GM21526 (cell line): ENCODE measurements around the gene KYNU.
A peak's percentile ranks its signal among the peaks of the same experiment; 100 is the strongest.
"Not testable (repeated sequence)": the region's sequence is repeated elsewhere in the genome, so short reads cannot be mapped to it uniquely, and the experiment has no call there.

Experiments used
- ATAC-seq: cut with Tn5 transposase; IDR thresholded peaks from one replicate; pipeline ENCODE4 v1.9.1; 2021; ENCODE audit warnings: moderate library complexity; ENCODE audit not compliant: unreplicated experiment, low FRiP score

The KYNU gene

DNA sequence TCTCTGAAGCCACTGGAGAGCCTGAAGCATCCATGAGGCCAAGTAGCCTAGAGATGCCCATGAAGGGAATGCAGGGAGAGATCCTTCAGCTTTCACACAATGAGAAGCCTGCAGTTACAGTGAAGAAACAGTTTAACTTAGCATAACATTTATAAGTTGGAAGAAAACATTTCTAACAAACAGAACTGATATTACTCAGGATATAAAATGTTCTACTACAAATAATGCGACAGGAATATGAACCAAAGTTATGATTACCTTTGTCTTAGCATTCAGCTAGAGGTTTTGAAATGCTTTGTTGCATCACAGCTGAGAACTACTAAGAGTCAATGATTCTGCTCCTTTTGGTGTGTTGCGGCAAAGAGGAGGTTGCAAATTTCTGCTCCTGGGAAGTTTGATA, 6.9 kb upstream of the KYNU start:
- no peak for ATAC-seq

DNA sequence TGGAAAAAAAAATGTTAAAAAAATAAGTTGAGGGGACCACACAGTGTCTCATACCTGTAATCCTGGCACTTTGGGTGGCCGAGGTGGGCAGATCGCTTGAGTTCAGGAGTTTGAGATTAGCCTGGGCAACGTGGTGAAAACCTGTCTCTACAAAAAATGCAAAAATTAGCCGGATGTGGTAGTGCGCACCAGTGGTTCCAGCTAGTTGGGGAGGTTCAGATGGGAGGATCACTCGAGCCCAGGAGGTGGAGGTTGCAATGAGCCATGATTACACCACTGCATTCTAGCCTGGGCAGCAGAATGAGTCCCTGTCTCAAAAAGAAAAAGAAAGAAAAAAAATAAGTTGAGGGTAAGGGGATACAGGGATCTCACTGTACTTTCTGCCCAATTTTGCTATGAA, 6.1 kb upstream of the KYNU start:
- ATAC-seq: no peak

DNA sequence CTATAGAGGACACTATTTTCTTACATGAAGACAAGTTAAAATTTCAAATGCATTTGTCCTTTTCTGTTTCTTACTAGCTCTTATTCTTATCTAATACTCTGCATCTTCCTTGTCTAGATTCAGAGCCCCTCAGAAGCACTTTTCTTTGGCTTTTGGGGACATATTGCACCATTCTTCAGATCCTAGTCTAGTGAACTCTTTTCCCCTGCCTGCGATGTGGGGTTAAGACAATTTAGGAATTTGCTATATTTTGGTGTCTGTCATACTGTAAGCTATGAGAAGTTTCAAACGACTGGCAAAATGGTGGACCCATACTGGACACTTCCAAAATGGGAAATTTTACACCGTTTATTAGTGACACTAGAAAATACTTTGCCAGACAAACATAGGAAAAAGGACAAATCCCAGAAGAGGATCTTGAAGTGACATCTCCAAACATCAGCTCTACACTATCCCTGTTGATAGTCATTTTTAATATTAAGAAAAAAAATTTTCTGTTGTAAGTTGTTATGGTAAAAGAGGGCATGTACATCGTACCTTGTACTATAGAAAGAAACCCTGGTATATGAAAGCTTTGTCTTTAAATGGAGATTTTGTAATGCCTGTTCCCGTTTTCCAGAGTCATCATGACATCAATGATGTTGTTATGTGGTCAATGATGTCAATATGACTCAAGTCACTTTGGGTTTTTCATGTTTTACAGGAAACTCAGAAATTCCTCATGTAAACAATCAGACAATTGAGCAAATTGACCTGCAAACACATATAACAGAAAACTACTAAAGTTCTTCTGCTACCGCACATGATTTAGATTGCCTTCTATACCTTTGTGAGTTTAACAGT, 4.4 kb upstream of the KYNU start:
- no peak for ATAC-seq

DNA sequence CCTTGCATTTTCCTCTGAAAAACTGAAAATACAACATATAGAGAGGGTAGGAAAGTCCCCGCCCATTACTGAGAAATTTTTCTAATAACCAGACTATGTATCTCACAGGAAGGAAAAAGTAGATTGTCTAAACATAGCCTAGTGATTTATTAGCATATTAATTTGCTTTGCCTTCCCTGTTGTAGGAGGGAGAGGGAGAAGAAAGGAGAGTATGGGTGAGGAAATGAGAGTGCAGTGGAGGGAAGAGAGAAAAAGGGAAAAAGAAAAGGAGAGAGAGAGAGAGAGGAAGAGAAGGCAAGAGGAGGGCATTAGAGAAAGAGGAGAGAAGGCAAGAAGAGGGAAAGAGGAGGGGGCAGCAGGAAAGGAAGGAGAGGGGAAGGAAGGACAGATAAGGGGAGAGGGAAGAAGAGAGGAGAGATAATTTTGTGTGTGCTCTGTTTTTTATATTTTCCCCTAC, 3.6 kb upstream of the KYNU start:
- ATAC-seq: no peak

DNA sequence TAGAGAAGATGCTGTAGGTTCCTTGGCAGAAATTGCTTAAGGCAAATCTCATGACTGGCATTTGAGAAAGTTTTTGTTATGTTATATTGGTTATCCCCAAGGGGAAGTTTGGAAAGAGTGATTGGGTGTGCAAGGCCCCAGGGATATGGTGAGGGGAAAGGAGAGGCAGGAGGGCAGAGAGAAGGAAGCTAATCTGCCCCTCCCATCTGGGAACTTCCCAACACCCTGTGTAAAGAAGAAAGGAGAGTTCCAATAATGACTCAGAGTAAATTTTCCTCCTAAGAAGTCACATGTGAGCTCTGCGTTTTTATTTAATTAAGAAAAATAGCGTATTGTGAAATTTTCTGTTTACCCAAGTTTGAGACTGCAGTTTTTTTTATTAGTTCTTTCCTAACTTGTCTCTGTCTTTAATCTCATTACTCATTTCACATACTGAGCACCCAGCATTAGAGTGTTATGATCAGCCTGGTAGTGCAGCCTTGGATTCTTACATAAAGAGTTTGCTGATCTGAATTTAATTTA, 3.1 kb upstream of the KYNU start:
- ATAC-seq: no peak

DNA sequence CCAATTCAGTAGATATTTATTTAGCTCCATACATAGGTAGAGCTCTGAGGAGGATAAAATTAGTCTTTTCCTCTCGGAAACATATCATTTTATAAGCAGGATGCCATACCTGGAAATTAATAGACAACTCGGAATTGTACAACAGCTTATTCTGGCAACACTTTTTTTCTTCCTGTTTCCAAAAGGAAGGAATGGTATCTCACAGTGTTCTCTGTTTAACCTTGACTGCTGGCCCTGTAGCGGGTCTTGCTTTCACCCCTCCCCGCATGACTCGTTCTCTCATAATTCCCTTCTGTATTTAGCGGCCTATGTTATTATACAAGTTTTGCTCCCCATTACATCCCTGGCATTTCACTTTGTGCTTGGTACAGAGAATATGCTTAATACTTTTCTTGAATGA, 2.5 kb upstream of the KYNU start:
- no peak for ATAC-seq

DNA sequence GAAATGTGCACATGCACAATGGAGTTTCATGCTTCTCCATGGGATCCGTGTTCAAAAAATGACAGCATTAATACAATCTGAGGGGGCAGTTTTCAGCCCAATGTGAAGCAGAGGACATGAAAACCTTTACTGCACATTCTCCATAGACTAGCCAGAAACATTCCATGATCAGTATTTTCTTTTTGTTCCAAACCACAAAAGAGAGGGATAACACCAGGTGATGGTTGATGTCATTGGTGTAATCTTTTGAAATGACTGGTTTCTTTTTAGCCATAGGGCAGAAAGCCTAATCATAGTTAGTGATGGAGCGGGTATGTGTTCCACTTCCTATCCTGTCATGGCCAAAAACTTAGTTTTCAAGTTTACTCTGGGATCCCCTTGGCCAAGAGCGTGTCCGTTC, 1.8 kb upstream of the KYNU start:
- ATAC-seq: no peak

DNA sequence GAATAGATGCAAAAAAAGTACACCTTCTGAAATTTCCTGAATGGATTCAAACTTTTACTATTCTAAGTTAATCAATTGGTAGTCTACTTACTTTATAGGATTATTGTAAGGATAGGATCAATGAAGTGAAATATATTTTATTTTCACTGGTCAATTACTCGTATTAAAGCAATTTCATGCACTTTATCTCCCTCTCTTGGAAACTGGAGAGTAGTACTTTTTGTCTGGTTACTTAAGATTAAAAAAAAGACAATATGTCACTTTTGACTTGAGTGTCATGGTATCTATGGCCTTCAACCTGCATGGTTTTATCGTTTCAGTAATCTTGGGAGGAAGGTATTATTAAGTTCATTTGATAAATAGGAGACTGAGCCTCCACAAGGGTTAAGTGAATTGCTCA, 1.0 kb upstream of the KYNU start:
- no peak for ATAC-seq

DNA sequence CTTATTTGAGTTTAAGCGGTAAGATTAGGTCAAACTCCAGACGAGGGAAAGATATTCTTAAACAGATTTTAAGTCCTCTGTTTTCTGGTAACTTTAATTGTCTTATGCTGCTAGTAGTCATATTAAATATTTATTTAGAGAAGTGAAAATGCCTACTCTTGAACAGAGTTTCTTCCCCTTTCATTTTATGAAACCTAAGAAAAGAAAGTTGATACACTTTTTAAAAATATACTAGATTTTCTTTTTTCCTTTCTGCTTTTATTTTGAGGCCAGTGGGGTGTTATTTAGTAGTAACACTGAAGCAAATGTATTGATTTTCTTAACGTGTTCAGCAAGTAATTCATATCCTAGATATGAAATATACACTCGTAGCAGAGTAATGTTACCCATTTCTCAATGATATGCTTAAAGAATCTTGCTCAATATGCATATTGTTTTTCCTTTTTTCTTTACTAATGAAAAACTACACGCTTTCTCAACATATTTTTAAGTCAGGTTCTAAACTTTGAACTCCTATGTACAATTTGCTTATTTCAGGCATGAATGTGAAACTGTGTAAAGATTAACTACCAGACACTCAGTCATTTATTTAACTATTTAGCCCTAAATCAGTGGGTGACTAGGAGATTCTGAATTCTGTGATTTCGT, 691 bp downstream of the KYNU start:
- peak; percentile 44 for ATAC-seq

DNA sequence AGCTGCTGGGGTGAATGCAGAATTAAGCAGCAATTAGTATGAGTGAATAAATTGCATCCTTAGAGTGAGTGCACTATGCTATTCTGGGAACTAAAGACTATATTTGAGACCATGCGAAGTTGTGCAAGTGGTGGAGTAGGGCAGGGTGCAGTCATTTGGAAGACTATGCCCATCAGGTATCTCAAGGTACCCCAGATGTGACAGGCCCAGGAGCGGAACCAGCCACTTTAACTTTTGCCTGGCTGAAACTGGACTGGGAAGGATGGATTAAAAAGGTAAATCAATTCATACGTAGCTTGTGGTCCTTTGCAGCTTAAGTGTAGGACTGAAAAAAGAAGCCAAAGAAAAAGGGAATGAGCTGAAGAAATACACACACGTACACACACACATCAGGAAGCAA, 1.7 kb downstream of the KYNU start:
- ATAC-seq: no peak

DNA sequence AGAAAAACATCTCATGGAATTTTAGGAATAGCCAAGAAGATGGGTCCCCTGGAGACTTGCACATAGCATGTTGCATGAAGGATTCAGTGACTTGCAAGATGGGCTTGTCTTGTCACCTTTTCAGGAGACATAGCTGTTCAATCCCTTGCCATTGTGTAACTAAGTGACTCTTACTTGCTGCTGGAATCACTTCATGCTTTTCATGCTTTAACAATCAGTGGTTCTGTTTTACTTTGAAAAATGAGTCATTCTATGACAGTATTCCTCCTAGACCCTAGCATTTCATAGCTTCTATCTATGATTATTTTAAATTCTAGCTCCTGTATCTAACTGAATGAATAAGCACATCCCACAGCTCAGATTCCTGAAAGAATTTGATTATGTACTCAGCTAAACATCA, 2.8 kb downstream of the KYNU start:
- ATAC-seq: no peak

DNA sequence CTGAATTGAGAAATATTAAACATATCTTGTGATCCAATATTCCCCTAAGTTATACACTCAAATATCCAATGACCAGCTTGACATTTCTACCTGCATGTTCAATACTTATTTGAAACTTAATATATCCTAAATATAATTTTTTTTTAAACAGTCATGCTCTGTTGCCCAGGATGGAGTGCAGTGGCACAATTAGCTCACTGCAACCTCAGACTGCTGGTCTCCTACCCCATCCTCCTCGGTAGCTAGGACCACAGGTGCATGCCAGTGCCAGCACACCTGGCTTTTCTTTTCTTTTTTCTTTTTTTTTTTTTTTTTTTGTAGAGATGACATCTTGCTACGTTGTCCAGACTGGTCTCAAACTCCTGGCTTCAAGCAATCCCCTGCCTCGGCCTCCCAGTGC, 4.2 kb downstream of the KYNU start:
- no peak for ATAC-seq

DNA sequence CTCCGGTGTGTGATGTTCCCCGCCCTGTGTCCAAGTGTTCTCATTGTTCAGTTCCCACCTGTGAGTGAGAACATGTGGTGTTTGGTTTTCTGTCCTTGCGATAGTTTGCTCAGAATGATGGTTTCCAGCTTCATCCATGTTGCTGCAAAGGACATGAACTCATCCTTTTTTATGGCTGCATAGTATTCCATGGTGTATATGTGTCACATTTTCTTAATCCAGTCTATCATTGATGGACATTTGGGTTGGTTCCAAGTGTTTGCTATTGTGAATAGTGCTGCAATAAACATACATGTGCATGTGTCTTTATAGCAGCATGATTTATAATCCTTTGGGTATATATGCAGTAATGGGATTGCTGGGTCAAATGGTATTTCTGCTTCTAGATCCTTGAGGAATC, 5.0 kb downstream of the KYNU start:
- not testable (repeated sequence) for ATAC-seq

DNA sequence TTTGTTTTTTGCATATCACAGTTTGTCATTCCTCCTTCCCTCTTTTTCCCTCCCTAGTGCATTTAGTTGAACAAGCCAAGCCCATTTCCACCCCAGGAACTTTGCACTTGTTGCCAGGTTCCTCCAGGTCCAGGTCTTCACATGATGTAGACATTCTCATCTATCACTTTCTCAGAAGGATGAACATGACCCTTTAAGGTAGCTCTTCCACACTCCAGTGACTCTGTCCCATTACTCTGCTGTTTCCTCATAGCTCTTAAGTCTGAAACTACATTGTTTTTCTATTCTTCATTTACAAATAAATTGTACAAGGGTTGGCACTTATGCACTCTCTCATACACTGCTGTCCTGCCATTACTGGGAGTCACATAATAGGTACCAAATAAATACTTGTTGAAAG, 6.1 kb downstream of the KYNU start:
- ATAC-seq: peak; percentile 44

DNA sequence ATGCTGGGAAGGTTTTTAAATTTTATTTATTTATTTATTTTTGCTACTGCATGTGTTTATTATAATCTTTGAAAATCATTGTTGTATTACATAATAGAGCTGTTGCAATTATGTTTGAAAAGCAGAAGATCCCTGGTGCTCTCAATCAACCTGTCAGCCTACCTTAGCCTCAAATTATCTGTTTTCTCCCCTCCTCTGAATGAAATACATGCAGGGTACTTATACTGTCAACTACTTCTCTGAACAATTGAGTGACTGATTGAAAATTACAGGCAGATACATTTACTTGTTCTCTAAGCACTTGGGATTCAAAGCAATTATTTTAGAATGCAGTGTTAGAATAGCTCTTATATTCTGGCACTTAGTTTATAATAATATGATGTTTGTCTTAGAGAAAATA, 8.1 kb downstream of the KYNU start:
- no peak for ATAC-seq

DNA sequence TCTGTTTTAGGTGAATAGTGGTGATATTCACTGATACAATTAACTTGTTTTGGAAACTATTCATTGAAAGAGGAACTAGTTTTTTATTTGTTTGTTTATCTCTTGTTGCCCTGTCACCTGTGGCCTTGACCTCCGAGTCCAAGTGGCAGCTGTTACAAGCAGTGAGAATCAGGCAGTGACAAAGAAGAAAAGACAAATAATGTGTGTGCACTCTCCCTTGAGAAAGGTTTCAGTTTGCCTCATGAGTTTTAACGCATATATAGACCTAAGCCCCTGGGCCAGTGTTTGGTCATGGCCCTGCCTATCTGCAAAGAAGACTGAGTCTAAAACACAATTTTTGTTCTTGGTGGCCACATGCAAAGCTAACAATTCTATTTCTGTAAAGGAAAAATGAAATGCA, 15.3 kb downstream of the KYNU start:
- ATAC-seq: peak; percentile 98

DNA sequence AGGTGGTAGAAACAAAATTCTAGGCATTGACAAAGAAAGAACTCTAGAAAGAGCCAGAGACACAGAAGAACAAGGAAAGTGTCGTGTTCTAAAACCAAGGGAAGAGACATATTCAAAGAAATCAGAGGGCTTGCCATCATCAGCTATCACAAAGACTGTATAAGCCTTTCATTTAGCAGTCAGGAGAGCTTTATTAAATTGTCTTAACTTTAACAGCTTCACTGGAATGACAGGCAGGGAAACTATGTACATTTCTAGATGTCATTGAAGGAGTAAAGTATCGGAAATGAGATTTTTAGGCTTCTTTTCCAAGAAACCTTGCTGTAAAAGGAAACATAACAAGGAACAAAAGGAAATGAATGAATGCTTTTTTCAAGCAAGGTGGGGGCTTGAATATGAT, 15.8 kb downstream of the KYNU start:
- ATAC-seq: no peak

DNA sequence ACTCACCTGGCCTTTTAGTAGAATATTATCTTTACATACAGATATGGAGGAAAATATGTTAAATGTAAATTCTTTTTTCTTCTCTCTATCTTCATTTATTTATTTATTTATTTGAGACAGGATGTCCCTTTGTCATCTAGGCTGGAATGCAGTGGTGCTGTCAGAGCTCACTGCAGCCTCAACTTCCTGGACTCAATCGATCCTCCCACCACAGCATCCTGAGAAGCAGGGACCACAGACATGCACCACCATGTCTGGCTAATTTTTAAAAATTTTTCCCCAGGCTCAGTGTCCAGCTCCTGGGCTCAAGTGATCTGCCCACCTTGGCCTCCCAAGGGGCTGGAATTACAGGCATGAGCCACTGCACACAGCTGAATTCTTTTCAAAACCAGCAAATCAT, 20.3 kb downstream of the KYNU start:
- no peak for ATAC-seq

DNA sequence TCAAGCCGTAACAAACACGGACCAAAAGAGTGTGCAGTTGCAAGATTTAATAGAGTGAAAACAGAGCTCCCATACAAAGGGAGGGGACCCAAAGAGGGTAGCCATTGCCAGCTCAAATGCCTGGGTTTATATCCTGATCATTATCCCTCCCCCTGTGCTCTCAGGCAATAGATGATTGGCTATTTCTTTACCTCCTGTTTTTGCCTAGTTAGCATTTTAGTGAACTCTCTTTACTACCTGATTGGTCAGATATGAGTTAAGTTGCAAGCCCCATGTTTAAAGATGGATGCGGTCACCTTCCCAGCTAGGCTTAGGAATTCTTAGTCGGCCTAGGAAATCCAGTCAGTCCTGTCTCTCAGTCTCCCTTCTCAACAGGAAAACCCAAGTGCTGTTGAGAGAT, 22.9 kb downstream of the KYNU start:
- ATAC-seq: not testable (repeated sequence)

DNA sequence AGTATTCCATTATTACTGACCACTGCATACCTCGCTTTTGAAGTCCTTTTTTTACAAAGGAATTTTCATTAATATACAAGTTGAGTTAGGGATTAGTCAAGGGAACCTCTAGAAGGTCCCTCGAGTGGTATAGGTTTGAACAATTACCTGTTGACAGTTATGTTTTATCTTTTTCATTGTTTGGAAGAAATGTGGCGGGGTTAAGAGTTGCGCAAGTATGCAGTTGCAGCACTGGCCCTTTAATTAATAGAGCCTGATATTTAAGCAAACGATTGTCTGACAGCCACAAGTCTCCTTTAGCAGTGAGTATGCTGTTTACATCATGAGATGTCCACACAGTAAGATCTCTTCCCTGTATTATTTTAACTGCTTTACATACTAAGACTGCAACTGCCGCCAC, 24.3 kb downstream of the KYNU start:
- ATAC-seq: no peak

DNA sequence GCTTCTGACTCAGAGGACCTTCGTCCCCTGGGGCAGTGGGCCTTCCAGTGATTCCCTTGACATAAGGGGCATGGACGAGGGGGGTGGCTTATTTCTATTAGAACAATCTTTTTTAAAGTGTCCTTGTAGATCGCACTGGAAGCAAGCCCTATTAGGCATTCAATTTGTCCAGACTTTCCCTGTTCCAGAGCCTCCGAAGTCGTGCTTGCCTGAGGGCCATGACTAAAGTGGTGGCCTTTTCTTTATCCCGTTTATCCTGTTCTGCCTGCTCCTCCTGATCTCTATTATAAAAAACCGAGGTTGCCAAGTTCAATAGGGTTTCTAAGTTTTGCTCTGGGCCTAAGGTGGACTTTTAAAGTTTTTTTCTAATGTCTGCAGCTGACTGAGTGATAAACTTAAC, 26.3 kb downstream of the KYNU start:
- ATAC-seq: not testable (repeated sequence)

DNA sequence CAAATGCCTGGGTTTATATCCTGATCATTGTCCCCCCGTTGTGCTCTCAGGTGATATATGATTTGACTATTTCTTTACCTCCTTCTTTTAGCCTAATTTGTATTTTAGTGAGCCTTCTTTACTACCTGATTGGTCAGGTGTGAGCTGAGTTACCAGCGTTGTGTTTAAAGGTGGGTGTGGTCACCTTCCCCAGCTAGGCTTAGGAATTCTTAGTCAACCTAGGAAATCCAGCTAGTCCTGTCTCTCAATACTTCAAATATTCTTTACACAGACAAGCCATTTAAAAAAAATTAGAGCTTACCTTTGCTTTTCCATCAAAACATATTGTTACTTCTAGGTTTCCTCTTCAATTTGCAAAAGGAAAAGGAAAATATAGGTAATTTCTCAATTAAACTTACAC, 30.2 kb downstream of the KYNU start:
- no peak for ATAC-seq
